OCI-LY1 (cell line): Measurements from ENCODE around the gene ST6GAL2.

Experiments
- H2AFZ ChIP-seq: fragments of 200-600 bp; sonication (generic), shearing (Covaris generic); 2 replicates; pipeline ENCODE4 v1.6.0; 2014; ENCODE audit warnings: antibody characterized with exemption, mild to moderate bottlenecking, low read length
- H3F3A ChIP-seq: fragments of 200-600 bp; sonication (generic), shearing (Covaris generic); 2 replicates; pipeline ENCODE4 v1.6.0; 2014; ENCODE audit warnings: mild to moderate bottlenecking, antibody characterized with exemption, low read length, moderate library complexity; ENCODE audit not compliant: insufficient read depth
- H3K27ac ChIP-seq: fragments of 200-600 bp; sonication (generic); 2 replicates; pipeline ENCODE4 v1.5.1; 2014; ENCODE audit warnings: low read length, mixed run types, mild to moderate bottlenecking, low read depth; ENCODE audit not compliant: poor library complexity, severe bottlenecking
- H3K27me3 ChIP-seq: fragments of 200-600 bp; sonication (generic); 2 replicates; pipeline ENCODE4 v1.6.0; 2014; ENCODE audit warnings: antibody characterized with exemption, mild to moderate bottlenecking, low read length, moderate library complexity; ENCODE audit not compliant: insufficient read depth
- H3K36me3 ChIP-seq: fragments of 200-600 bp; sonication (generic); 2 replicates; pipeline ENCODE4 v1.6.1; 2014; ENCODE audit warnings: mild to moderate bottlenecking, antibody characterized with exemption, low read length, moderate library complexity, mixed read lengths; ENCODE audit not compliant: insufficient read depth
- H3K4me1 ChIP-seq: fragments of 200-600 bp; sonication (generic); 2 replicates; pipeline ENCODE4 v1.5.1; 2014; ENCODE audit warnings: mild to moderate bottlenecking, low read length, moderate library complexity; ENCODE audit not compliant: insufficient read depth, severe bottlenecking
- H3K4me2 ChIP-seq: fragments of 200-600 bp; sonication (generic), shearing (Covaris generic); 2 replicates; pipeline ENCODE4 v1.6.1; 2014; ENCODE audit warnings: low read length
- H3K4me3 ChIP-seq: fragments of 200-600 bp; sonication (generic); 2 replicates; pipeline ENCODE4 v1.5.1; 2014; ENCODE audit warnings: low read length, low read depth, mild to moderate bottlenecking, mixed read lengths; ENCODE audit not compliant: poor library complexity, severe bottlenecking
- H3K79me2 ChIP-seq: fragments of 200-600 bp; shearing (Covaris generic); 2 replicates; pipeline ENCODE4 v1.6.1; 2016; ENCODE audit warnings: mixed run types, low read length, mixed read lengths; ENCODE audit not compliant: insufficient read depth
- H3K9ac ChIP-seq: fragments of 200-600 bp; sonication (generic), shearing (Covaris generic); 2 replicates; pipeline ENCODE4 v1.6.1; 2014; ENCODE audit warnings: mild to moderate bottlenecking, low read length, mixed read lengths
- H3K9me2 ChIP-seq: fragments of 200-600 bp; sonication (generic), shearing (Covaris generic); 2 replicates; pipeline ENCODE4 v1.6.1; 2014; ENCODE audit warnings: low read depth, mild to moderate bottlenecking, low read length, mixed read lengths
- H3K9me3 ChIP-seq: fragments of 200-600 bp; shearing (Covaris generic); 2 replicates; pipeline ENCODE4 v1.6.1; 2014; ENCODE audit warnings: low read length, mixed read lengths
- H4K20me1 ChIP-seq: fragments of 200-600 bp; sonication (generic), shearing (Covaris generic); 2 replicates; pipeline ENCODE4 v1.6.0; 2016; ENCODE audit warnings: mild to moderate bottlenecking, low read length; ENCODE audit not compliant: insufficient read depth
- CTCF ChIP-seq: fragments of 200-600 bp; sonication (generic), shearing (Covaris generic); IDR thresholded peaks from 2 replicates; pipeline ENCODE4 v1.5.1; 2017; ENCODE audit warnings: mild to moderate bottlenecking, antibody characterized with exemption, low read length, moderate library complexity, mixed read lengths
- EZH2 ChIP-seq: fragments of 200-600 bp; sonication (generic), shearing (Covaris generic); IDR thresholded peaks from 2 replicates; pipeline ENCODE4 v1.8.0; 2017; ENCODE audit warnings: borderline replicate concordance, mixed run types, mild to moderate bottlenecking, antibody characterized with exemption, low read length, moderate library complexity, mixed read lengths

ST6GAL2 gene

GRCh38 chr2:106851881-106852501 is 34.0 kb downstream of the ST6GAL2 start:
- Histone ChIP-seq H3K79me2 (no peaks in the 10 kb centered on the region), H3K9me3 (no peaks in the 10 kb centered on the region), H3K4me3 (no peak overlapping the region), H3K27me3 (no peaks in the 10 kb centered on the region), H3K4me1 (no peaks in the 10 kb centered on the region), H3K36me3 (no peaks in the 10 kb centered on the region), H3F3A (no peaks in the 10 kb centered on the region), H4K20me1 (no peaks in the 10 kb centered on the region), H3K27ac (no peak overlapping the region), H2AFZ (no peak overlapping the region), H3K4me2 (no peak overlapping the region), H3K9me2 (no peaks in the 10 kb centered on the region), H3K9ac (no peak overlapping the region)
- no peak for TF ChIP-seq EZH2
- TF ChIP-seq CTCF, result no peak

GRCh38 chr2:106851087-106851874 is 34.7 kb downstream of the ST6GAL2 start:
- H3K9me2 ChIP-seq, result no peaks in the 10 kb centered on the region
- no peak overlapping the region for H3K4me2 ChIP-seq
- no peak overlapping the region for H3K27ac ChIP-seq
- TF ChIP-seq CTCF (no peak), EZH2 (no peak)
- no peaks in the 10 kb centered on the region for H3K36me3 ChIP-seq
- H3K79me2 ChIP-seq, result no peaks in the 10 kb centered on the region
- no peaks in the 10 kb centered on the region for H3K4me1 ChIP-seq
- H3K9ac ChIP-seq, result no peak overlapping the region
- no peaks in the 10 kb centered on the region for H3F3A ChIP-seq
- H4K20me1 ChIP-seq, result no peaks in the 10 kb centered on the region
- no peak overlapping the region for H2AFZ ChIP-seq
- no peak overlapping the region for H3K4me3 ChIP-seq
- H3K27me3 ChIP-seq, result no peaks in the 10 kb centered on the region
- no peaks in the 10 kb centered on the region for H3K9me3 ChIP-seq

- Histone ChIP-seq H3K9me3 (no peaks in the 10 kb centered on the region), H3K27me3 (no peaks in the 10 kb centered on the region), H3K36me3 (no peaks in the 10 kb centered on the region), H3K4me2 (no peak overlapping the region), H3K9me2 (no peaks in the 10 kb centered on the region), H3K27ac (no peak overlapping the region), H2AFZ (no peak overlapping the region), H3K9ac (no peak overlapping the region), H3K79me2 (no peaks in the 10 kb centered on the region), H3K4me3 (no peak overlapping the region), H4K20me1 (no peaks in the 10 kb centered on the region), H3F3A (no peaks in the 10 kb centered on the region), H3K4me1 (no peaks in the 10 kb centered on the region)
- TF ChIP-seq CTCF (no peak), EZH2 (no peak)
These were observed 36.7 kb downstream of the ST6GAL2 start for GRCh38 chr2:106849253-106849652.
